Cardiac fibroblast (primary cell): ENCODE data around the gene LRP3.
A peak's percentile ranks its signal among the peaks of the same experiment; 100 is the strongest.

Experiments
- DNase-seq, 2 donors: peaks; one replicate each; pipeline versions ENCODE4 v3.0.0 to v3.0.0-alpha.2; 2010; ENCODE audit warnings: low read depth in 2 of 2
- H3K4me3 ChIP-seq, 2 donors: replicated peaks in 1 of 2; 1 replicate in 1 of 2; 2 replicates in 1 of 2; pipeline ENCODE4 v1.5.1; 2011; ENCODE audit warnings: low read depth in 2 of 2, low read length in 2 of 2, mild to moderate bottlenecking in 2 of 2, moderate library complexity in 1 of 2
- TF ChIP-seq, protein P1 (sequence below): IDR thresholded peaks from one replicate; pipeline ENCODE4 v1.5.1; 2011; ENCODE audit warnings: low read depth, mild to moderate bottlenecking, low read length, inconsistent platforms

Gene LRP3

DNA sequence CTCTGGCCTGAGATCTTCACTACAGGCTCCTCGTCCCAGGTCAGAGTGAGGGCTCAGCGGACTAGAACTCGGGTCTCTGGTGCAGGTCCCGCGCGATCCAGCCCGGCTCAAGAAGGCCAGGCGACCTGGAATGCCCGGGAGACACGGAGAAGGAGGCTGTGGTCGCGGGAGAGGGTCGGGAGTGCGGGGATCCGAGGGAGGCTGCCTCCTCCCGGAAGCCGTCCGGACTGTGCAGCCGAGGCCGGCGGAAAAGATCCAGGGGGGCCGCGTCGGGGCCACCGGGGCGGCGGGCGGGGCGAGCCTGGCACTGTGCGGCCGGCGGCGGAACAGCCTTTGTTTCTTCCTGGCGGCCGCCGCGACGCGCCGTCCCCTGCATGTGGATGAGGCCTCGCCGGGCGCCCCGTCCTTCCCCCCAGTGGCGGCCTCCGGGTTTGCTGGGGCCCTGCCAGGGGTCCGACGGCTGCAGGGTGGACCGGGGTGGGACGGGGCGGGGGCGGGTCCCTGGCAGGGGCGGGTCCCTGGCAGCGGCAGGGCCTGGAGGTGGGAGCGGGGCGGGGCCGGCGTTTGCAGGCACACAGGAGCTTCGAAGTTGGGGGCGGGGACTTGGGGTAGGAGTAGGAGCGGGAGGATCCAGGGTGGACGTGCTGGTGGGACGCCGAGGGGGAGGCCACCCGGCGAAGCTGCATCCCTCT is 32.6 kb downstream of the LRP3 start:
- H3K4me3 ChIP-seq: no peak overlapping the region
- peak in 1 of 2 donors; percentile 59 for DNase-seq
- TF ChIP-seq, protein P1, sequence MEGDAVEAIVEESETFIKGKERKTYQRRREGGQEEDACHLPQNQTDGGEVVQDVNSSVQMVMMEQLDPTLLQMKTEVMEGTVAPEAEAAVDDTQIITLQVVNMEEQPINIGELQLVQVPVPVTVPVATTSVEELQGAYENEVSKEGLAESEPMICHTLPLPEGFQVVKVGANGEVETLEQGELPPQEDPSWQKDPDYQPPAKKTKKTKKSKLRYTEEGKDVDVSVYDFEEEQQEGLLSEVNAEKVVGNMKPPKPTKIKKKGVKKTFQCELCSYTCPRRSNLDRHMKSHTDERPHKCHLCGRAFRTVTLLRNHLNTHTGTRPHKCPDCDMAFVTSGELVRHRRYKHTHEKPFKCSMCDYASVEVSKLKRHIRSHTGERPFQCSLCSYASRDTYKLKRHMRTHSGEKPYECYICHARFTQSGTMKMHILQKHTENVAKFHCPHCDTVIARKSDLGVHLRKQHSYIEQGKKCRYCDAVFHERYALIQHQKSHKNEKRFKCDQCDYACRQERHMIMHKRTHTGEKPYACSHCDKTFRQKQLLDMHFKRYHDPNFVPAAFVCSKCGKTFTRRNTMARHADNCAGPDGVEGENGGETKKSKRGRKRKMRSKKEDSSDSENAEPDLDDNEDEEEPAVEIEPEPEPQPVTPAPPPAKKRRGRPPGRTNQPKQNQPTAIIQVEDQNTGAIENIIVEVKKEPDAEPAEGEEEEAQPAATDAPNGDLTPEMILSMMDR: no peak

DNA sequence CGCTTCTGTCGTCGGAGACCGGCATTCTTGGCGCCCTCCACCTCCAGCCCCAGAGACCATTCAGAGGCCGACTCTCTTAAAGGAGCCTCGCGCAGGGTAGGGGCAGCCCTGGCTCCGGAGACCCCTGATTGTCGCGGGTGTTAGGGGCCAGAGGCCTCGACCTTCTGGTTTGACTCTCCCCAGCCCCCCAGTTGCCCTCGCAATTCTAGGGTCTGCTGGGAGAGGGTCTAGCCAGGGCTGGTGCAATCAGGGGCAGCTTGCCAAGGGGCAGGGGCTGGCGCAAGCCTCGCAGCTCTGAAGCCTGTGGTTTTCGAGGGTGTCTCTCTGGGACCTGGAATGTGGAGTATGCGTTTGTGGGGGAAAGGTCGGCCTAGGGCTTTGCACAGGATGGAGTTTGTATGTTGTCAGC is 33.1 kb downstream of the LRP3 start:
- TF ChIP-seq, protein P1: no peak
- no peak overlapping the region for H3K4me3 ChIP-seq
- DNase-seq: peak in 1 of 2 donors; percentile 74

DNA sequence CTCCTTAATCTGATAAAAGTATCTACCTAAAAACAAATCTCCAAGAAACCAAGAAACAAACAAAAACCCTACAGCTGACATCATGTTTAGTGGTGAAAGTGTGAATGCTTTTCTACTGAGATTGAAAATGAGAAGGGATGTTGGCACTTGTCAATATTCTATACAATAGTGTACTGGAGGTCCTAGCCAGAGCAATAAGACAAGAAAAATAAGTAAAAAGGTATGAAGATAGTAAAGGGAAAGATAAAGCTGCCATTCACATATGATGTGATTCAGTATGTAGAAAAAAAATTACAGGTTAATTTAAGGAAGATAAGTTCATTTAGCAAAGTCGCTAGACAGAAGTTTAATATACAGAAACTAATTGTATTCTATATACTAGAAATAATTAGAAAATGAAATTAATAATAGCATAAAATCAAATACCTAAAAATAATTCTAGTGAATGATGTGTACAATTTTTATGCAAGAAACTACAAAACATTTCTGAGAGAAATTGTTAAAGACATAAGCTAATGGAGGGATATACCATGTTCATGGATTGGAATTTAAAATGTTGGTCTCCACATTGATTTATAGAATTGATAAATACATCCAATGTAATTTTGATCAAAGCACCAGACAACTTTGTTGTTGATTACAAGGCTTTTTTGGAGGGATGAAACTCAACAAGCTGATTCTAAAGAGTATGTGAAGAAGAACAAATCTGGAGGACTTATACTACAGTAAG is 33.9 kb downstream of the LRP3 start:
- DNase-seq: no peak
- TF ChIP-seq, protein P1: no peak

DNA sequence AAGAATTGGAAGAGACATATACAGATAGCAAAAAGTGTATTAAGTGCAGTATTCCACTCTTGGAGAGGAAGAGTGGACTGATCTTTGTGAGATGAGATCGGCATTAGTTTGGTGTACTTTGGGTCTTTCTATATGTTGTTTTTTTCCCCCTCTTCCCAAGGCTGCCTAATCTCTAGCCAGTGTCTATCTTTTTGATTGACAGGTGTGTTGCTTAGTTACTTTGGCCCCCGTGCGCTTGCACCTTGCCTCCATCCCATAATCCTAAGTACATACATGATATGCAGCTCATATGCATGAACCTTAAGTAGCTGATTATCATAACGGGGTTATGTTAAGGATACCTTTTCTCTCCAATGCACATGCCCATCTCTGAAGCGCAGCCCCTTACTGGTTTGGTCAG is 35.8 kb downstream of the LRP3 start:
- TF ChIP-seq, protein P1: no peak
- H3K4me3 ChIP-seq: no peak overlapping the region
- DNase-seq: no peak

More for the DNA sequence above, 33.9 kb downstream of the LRP3 start:
- H3K4me3 ChIP-seq: no peak overlapping the region

DNA sequence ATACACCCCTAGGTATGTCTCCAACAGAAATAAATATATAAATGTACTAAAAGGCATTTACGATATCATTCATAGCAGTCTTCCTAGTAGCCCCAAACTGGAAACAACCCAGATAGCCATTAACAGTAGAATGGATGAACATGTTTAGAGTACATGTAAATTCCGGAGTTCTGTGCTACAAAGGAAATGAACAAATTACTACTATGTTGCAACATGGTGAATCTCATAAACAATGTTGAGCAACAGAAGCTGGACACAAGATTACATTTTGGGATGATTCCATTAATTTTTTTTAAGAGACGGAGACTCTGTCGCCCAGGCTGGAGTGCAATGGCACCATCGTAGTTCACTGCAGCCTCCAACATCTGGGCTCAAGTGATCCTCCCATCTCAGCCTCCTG is 37.4 kb downstream of the LRP3 start:
- TF ChIP-seq, protein P1: no peak

DNA sequence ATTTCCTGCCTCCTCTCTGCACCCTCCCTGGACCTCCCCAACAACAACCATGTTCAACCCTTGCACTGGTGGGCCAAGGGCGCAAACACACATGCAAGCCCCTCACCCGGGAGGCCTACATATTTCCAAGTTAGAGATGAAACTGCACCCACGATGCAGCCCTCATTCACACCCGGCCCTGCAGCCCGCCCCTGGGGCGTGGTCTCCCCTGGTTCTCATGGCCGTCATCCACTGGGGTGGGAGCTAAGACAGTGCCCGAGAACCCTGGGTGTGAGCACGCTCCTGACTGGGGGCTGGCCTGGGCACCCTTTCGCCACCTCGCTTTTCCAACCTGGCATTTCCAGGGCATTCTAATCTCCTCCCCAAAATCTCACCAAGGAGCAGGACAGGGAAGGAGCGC is 38.5 kb downstream of the LRP3 start:
- TF ChIP-seq, protein P1: no peak
- DNase-seq: no peak
- H3K4me3 ChIP-seq: no peak overlapping the region

More for the DNA sequence above, 37.4 kb downstream of the LRP3 start:
- no peak overlapping the region for H3K4me3 ChIP-seq
- peak; percentile 53 to 64 for DNase-seq
